HG03064 (cell line): ENCODE results near the gene SUN2.
A peak's percentile ranks its signal among the peaks of the same experiment; 100 is the strongest.
"Not testable (repeated sequence)": the region's sequence is repeated elsewhere in the genome, so short reads cannot be mapped to it uniquely, and the experiment has no call there.

Source experiments
- ATAC-seq: cut with Tn5 transposase; IDR thresholded peaks from one replicate; pipeline ENCODE4 v1.9.1; 2021; ENCODE audit warnings: low read depth; ENCODE audit not compliant: unreplicated experiment

The SUN2 gene, protein sequence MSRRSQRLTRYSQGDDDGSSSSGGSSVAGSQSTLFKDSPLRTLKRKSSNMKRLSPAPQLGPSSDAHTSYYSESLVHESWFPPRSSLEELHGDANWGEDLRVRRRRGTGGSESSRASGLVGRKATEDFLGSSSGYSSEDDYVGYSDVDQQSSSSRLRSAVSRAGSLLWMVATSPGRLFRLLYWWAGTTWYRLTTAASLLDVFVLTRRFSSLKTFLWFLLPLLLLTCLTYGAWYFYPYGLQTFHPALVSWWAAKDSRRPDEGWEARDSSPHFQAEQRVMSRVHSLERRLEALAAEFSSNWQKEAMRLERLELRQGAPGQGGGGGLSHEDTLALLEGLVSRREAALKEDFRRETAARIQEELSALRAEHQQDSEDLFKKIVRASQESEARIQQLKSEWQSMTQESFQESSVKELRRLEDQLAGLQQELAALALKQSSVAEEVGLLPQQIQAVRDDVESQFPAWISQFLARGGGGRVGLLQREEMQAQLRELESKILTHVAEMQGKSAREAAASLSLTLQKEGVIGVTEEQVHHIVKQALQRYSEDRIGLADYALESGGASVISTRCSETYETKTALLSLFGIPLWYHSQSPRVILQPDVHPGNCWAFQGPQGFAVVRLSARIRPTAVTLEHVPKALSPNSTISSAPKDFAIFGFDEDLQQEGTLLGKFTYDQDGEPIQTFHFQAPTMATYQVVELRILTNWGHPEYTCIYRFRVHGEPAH

DNA sequence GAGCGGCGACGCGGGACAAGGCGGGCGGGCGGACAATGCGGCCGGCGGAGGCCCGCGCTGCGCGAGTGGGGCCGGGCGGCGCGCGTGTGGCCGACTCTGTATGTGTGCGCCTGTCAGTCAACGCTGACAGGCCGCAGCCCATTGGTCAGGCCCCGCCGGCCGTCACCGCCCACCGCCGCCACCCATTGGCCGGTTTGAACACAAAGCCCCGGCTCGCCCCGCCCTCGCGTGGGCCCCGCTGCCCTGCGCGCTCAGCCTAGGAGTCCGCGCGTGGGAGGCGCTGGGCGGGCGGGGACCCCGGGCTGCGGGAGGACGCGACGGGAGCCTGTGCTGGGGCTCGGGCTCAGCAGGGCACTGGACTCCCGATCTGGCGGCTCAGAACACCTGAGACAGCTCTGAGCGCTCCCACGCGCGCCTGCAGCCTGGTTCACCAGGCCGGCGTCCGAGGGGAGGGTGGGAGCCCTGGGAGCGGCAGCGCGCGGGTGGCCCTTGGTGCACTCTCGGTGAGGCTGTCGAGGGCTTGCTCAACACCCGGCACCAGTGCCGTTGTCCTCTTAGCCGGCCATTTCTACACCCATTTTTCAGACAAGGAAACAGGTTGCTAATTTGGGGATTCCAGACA, at the start of gene SUN2:
SUN2 (minus strand) TSS at position 88 of the 622 bp plus-strand sequence. CDS start 3,370 bp downstream, outside the sequence.
- ATAC-seq: peak; percentile 53

DNA sequence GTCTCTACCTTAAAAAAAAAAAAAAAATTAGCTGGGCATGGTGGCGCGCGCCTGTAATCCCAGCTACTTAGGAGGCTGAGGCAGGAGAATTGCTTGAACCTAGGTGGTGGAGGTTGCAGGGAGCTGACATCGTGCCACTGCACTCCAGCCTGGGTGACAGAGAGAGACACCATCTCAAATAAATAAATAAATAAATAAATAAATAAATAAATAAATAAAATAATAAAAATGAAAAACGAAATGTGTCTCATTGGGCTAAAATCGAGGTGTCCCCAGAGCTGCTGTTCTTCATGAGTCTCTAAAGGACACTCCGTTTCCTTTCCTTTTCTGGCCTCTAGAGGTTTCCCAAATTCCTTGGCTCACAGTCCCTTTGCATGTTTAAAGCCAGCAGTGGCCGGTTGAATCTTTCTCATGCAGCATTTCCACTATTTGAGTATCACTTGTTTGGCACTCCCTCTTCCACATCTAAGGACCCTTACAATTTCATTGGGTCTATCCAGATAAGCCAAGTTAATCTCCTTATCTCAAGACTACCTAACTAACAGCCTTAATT, 49.3 kb upstream of the SUN2 start:
- not testable (repeated sequence) for ATAC-seq

DNA sequence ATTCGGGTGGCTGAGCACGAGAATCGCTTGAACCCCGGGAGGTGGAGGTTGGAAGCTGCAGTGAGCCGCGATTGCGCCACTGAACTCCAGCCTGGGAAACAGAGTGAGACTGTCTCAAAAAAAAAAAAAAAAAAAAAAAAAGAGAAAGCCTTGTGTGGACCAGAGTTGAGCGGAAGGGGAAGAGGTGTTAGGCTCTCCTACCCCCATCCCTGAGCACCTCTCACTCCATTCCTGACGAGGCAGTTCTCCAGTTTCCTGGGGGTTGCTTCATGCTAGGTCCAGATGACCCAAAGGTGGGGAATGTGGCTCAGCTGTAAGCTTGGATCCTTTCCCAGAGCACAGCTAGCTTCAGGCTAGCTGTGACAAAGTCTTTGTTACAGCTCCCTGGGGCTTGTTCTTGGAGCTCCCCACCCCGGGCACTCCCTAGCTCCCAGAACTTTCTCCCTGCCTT, 46.9 kb upstream of the SUN2 start:
- ATAC-seq: no peak

DNA sequence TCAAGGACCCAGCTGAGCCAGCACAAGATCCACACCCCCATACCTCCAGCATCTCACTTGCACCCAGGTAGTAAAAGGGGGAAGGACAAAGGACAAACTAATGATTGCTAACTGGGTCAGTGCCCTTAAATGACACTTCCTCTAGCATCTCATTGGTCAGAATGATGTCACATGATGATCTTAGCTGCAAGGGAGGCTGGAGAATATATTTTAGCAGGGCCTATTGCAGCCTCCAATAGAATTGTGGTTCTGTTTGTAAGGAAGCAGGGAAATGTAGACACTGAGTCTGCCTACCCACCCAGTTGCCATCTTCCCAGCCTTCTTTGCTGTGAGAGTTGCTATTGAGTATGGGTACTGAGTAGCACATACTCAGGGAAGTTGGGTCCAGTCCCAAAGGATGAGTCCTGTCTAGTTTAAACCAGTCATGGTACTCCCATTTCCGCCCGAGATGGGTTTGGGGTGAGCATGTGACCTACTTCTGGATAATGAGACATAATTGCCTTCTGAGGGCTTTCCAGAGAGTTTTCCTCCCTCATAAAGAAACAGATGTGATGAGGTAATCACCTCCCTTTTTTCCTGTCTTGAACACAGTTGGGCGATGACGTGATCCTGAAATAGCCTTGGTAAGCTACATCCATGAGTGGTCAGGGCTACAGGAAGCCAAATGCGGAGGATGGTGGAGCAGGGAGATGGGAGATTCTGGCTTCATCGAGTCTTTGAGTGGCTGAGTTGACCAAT, 43.6 kb upstream of the SUN2 start:
- no peak for ATAC-seq

DNA sequence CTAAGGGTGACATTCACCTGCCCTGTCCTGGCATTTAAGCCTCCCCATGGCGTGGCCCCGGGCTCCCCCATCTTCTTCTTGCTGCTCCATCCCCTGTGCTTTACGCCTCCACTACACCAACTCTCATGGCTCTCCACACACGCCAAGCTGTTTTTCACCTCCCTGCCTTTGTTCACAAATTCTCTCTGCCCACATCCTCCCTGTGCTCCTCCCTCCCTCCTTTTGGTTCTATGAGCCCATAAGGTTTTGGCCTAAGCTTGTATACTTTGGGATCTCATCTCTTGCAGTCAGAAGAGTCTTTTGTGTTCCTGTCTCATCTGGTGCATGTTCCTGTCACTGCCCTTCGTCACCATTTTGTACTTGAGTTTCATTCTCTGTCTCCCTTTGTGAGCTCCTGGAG, 42.7 kb upstream of the SUN2 start:
- no peak for ATAC-seq

DNA sequence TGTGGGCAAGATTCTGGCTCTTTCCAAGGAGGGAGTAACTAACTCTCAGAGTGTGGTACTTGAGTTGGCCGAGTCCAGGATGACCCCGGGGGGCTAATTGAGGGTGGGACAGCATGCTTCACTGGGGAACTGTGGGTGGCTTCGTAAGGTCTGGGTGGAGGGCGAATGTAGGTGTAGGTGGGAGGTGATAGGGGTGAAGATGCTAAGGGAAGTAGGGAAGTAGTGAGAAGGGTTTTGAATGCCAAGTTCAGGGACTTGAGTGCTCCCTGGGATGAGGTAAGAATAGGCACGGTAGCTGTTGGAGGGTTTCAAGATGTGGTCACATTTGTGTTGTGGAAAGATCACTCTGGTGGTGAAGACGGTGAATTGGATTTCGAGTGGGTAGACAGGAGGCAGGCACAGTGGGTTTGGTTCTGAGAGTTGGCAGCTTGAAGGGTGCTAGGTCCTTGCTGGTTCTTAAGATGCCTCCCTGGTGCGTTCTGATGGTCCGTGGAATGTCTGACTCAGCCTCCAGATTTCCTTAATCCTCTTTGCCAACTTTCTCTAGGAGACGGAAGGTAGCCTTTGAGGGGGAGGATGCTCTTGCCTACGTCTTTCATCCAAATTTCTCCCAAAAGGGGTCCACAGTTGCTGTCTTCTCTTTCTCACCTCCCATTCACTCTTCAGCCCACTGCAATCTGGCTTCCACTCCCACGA, 40.6 kb upstream of the SUN2 start:
- no peak for ATAC-seq

DNA sequence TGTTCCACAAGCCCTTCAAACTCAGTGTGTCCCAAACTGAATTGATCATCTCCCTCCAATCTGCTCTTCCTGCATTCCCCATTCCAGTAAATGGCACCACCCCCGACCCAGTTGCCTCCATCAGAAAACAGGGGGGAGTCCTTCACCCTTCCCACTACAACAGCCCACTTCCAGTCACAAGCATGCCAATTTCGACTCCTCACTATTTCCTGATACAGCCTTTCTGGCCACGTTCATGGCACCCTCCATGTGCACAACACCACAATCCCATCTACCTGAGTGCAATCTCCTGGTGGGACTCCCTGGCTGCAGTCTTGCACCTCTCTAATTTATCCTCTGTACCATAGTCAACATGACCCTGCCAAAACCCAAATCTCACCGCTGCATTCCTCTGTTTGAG, 39.8 kb upstream of the SUN2 start:
- no peak for ATAC-seq

DNA sequence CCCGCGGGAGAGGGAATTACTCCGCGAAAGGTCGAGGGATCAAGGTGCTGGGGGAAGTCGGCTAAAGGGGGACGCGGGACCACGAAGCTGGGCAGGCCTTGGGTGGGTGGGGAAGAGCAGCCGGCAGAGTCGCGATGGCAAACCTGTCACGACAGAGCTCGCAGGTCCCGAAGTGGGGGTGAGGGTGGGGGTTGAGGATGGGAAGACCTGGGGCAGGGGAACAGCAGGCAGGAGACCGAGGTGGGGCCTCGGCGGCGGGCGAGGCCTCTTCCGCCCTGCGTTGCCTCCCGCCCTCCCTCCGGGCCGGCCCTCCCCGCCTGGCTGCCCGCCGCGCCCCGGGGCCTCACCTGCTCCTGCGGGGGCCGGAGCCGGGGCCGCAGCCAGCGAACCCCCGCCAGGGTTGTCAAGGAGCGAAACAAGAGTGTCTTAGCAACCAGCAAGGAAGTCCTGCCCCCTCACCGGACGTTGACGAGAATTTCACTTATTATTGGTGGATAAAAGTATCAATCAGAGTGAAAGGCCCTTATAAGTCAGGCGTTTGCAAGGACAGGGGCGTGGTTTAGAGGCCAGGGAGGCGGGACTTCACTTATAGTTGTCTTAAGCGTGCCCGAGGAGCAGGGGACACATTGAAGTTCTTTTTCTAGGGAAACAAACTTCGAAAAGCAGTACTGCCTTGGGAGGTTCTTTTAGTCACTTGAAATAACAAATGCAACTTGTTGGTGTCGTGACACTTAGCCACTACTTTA, 38.1 kb upstream of the SUN2 start, which contains the start of gene DNAL4:
DNAL4 (minus strand) TSS at position 423 of the 746 bp plus-strand sequence. CDS start 11,412 bp downstream, outside the sequence.
- peak; percentile 80 for ATAC-seq

DNA sequence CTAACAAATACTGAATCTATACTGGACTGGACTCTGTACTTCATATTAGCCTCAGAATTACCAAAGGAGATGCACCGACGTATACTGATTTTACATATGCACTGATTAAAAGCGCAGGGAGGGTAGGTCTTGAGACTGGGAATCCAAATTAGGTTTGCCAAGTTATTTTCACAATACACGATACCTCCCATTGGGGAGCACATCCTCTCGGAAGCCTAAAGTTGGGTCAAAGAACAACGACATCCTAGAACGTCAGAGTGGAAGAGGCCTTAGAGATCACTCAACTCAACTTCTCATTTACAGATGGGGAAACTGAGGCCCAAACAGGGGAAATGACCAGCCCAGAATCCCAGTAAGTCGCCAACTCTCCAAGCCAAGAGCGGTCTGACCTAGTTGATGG, 37.5 kb upstream of the SUN2 start:
- no peak for ATAC-seq

DNA sequence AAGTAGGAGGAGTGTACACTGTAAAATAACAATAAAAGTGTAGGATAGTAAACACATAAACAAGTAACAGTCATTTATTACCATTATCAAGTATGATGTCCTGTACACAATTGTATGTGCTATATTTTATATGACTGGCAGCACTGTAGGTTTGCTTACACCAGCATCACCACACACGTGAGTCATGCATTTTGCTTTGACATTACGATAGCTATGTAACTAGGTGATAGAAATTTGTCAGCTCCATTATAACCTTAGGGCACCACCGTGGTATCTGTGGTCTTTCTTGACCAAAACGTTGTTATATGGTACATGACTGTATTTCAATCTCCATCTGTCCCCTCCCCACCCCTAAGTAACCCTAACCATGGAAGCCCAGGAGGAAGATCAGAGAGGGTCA, 37.0 kb upstream of the SUN2 start:
- no peak for ATAC-seq

DNA sequence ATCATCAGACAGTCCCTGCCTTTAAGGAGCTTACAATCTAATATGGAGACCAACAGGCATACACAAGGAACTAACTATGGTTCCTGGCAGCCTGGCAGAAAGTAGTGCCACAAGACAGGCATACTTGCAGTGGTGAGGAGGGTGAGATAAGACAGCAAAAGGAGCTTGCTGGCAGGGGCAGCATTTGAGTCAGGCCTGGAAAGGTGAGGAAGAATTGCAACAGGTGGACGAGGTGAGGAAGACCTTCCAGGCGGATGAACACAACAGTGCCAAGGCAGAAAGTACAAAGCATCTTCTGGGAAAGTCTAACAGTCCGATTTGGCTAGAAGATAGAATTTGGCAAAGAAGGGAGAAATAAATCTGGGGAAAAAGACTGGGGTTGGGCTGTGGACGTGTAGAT, 33.8 kb upstream of the SUN2 start:
- ATAC-seq: no peak

DNA sequence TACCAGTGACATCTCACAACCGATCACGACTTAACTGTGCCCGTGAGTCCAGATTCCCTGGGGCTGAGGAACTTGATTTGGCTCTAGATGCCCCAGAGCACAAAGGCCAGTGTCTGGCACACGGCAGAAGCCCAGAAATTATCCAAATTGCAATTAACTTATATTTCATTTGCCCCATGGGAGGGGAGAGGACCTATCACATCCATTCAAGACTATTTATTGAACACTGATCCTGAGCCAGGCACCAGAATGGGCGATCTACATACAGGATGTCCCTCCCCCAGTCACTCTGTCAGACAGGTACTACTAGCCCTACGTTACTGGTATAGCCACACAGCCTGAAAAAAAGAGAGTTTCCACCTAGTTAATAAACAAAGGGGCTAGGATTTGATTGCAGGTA, 33.0 kb upstream of the SUN2 start:
- no peak for ATAC-seq

DNA sequence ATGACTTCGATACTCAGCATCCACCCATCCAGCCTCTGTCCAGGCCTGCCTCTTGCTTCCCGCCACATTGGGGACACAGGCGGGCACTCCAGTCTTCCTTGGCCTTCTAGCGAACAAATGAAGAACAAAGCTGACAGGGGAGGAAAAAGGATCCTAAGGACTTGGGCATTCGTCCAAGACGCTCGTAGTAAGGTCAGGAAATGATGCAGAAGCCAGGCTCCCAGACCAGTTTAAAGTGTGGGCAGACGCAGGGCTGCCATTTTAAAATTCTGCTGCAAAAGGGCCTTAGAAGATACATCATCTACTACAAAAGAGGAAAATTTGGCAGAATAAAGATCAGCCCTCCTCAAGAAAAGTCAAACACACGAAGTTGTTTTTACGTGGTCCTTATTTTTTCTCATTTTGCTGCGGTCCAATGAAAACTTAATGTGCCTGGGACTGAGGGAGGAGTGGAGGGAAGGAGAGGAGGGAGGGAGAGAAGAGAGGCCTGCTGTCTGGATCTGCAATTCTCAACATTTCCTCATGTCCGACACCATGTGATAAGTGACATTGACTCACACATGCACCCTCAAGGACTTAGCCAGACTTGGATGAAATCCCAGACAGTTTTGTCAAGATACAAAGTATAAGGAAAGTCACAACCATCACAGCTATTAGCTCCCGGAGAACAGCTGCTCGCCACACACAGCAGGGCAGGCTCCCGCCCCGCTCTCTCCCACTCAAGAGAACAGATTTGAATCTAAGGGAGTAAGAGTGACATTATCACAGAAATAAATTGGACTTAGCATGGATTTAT, 32.4 kb upstream of the SUN2 start:
- ATAC-seq: no peak

DNA sequence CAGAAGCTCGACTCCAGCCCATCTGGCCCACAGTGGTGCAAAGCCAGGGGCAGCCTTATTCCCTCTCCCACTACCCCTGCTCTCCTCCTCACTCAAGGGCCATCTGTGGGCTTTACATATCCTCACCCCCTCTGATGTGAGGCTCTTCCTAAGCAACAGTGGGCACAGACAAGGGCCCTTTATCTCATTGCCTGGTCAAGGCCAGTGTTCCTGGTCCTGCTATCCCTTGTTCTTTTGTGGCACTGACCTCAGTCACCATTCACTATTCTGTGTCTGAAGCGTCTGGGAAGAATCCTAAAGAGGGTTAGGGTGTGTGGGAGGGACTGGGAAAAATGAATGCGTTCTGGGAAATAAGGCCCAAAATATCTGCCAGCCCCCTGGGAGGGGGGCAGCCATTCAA, 30.8 kb upstream of the SUN2 start:
- ATAC-seq: no peak

DNA sequence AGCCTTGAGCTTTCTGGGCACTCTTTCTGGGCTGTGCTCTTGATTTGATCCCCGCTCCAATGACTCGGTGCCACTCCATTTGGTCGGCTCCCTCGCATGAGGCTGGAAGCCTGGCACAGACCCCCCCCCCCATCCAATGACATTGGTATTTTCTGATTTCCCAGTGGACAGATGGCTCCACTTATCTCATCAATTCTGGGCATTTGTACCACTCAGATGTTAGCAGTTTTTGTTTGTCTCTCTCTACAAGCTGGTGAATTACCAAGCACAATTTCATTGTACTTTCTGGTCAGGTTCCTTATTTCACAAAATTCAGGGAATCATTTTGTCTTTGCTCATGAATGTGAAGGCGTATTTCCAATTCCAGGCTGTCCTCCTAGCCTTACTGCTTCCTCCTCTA, 29.1 kb upstream of the SUN2 start:
- no peak for ATAC-seq

DNA sequence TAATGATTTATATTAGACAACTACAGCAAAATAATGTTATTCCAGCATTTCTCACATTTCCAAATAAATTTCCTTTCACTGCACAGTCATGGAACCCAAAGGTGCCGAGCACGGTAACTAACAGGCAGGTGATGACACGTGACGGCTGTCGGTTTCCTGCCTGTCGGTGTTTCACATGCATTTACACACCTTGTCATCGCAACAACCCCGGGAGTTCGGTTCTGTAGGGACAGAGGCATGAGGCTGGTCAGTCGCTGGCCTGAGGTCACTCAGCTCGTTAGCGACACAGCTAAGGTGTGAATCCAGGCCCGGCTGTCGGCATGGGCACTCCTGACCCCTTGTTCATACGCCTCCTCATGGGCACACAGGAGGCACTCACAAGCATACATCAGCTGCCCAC, 28.2 kb upstream of the SUN2 start:
- no peak for ATAC-seq

DNA sequence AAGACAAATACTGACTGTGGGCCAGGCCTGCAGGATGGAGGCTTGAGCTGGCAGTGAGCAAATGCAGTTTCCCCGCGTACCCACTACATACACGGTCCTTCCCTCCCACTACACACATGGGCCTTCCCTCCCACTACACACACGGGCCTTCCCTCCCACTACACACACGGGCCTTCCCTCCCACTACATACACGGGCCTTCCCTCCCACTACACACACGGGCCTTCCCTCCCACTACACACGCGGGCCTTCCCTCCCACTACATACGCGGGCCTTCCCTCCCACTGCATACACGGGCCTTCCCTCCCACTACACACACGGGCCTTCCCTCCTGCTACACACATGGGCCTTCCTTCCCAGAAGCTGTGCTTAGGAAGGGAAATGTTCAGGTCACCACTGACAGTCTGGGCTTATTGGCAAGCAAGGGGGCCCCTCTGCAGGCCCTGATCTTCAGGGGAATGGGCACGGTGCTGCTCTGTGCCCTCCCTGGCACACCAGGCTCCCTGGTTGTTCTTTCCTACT, 27.4 kb upstream of the SUN2 start:
- no peak for ATAC-seq
